Ishikawa (cell line): ENCODE results near the gene POMT2.

Experiments used
- CEBPB ChIP-seq: IDR thresholded peaks from 2 replicates; pipeline ENCODE4 v1.6.1; 2012
- CREB1 ChIP-seq: IDR thresholded peaks from 2 replicates; pipeline ENCODE4 v1.6.1; 2012; ENCODE audit warnings: low read depth
- EGR1 ChIP-seq: IDR thresholded peaks from 2 replicates; pipeline ENCODE4 v1.6.1; 2012
- EP300 ChIP-seq: IDR thresholded peaks from 2 replicates; pipeline ENCODE4 v1.6.1; 2012; ENCODE audit warnings: borderline replicate concordance
- NFIC ChIP-seq: IDR thresholded peaks from 2 replicates; pipeline ENCODE4 v1.6.1; 2012
- RAD21 ChIP-seq: IDR thresholded peaks from 2 replicates; pipeline ENCODE4 v1.6.1; 2012; ENCODE audit warnings: low read depth
- TCF12 ChIP-seq: IDR thresholded peaks from 2 replicates; pipeline ENCODE4 v1.6.1; 2012; ENCODE audit warnings: low read depth
- TEAD4 ChIP-seq: IDR thresholded peaks from 2 replicates; pipeline ENCODE4 v1.6.1; 2012
- TF ChIP-seq, protein P1 (sequence below): IDR thresholded peaks from 2 replicates; pipeline ENCODE4 v1.6.1; 2012
- TF ChIP-seq, protein P2 (sequence below): IDR thresholded peaks from 2 replicates; pipeline ENCODE4 v1.6.1; 2012; ENCODE audit warnings: low read depth, mild to moderate bottlenecking

DNA sequence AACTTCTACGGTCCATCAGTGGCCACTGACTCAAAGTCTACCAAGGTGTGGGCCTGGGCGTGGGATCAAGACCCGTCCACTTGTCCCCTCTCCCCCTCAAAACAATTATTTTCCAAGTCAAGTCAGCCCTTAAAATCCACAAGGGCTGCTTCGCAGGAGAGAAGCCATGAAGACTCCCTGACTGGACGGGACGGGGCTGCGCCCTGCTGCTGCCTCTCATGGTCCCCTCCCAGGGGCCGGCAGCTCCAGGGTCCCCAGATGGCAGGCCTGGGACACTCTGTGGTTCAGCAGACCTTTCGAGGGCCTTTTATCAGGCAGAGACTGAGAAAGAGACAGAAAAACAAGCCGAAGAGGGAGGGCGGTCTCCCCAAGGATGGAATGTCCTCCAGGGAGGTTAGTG, 60.5 kb downstream of the POMT2 start:
- no peak for TF ChIP-seq TEAD4
- TF ChIP-seq CEBPB, result no peak
- TF ChIP-seq, protein P1, sequence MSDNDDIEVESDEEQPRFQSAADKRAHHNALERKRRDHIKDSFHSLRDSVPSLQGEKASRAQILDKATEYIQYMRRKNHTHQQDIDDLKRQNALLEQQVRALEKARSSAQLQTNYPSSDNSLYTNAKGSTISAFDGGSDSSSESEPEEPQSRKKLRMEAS, result no peak
- TF ChIP-seq, protein P2, sequence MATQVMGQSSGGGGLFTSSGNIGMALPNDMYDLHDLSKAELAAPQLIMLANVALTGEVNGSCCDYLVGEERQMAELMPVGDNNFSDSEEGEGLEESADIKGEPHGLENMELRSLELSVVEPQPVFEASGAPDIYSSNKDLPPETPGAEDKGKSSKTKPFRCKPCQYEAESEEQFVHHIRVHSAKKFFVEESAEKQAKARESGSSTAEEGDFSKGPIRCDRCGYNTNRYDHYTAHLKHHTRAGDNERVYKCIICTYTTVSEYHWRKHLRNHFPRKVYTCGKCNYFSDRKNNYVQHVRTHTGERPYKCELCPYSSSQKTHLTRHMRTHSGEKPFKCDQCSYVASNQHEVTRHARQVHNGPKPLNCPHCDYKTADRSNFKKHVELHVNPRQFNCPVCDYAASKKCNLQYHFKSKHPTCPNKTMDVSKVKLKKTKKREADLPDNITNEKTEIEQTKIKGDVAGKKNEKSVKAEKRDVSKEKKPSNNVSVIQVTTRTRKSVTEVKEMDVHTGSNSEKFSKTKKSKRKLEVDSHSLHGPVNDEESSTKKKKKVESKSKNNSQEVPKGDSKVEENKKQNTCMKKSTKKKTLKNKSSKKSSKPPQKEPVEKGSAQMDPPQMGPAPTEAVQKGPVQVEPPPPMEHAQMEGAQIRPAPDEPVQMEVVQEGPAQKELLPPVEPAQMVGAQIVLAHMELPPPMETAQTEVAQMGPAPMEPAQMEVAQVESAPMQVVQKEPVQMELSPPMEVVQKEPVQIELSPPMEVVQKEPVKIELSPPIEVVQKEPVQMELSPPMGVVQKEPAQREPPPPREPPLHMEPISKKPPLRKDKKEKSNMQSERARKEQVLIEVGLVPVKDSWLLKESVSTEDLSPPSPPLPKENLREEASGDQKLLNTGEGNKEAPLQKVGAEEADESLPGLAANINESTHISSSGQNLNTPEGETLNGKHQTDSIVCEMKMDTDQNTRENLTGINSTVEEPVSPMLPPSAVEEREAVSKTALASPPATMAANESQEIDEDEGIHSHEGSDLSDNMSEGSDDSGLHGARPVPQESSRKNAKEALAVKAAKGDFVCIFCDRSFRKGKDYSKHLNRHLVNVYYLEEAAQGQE, result no peak
- no peak for TF ChIP-seq RAD21
- TF ChIP-seq EGR1, result no peak
- TF ChIP-seq EP300, result no peak
- TF ChIP-seq TCF12, result no peak
- no peak for TF ChIP-seq NFIC
- no peak for TF ChIP-seq CREB1
